Mesenchymal stem cell (in vitro differentiated cells and primary cell): ENCODE measurements around the gene AQP10.

Experiments used
- DNase-seq: peaks from one replicate; pipeline ENCODE4 v3.0.0-alpha.2; 2013
- H2AFZ ChIP-seq: one replicate; pipeline ENCODE4 v1.6.1; 2013; ENCODE audit warnings: low read depth, mild to moderate bottlenecking, control low read depth, inconsistent platforms, low read length, moderate library complexity
- H2AK5ac ChIP-seq: 2 replicates; pipeline ENCODE4 v1.6.1; 2013; ENCODE audit warnings: low read length, moderate library complexity, mild to moderate bottlenecking, inconsistent platforms; ENCODE audit not compliant: severe bottlenecking
- H2BK120ac ChIP-seq: one replicate; pipeline ENCODE4 v1.6.1; 2013; ENCODE audit warnings: low read depth, mild to moderate bottlenecking, inconsistent platforms, low read length, moderate library complexity
- H2BK12ac ChIP-seq, 2 experiments: one replicate each; pipeline ENCODE4 v1.6.1; 2013; ENCODE audit warnings: inconsistent platforms in 2 of 2, low read length in 2 of 2, mild to moderate bottlenecking in 2 of 2, moderate library complexity in 2 of 2, control low read depth in 1 of 2
- H2BK15ac ChIP-seq: one replicate; pipeline ENCODE4 v1.6.1; 2013; ENCODE audit warnings: mild to moderate bottlenecking, low read depth, inconsistent platforms; ENCODE audit not compliant: poor library complexity, severe bottlenecking
- H2BK5ac ChIP-seq: 2 replicates; pipeline ENCODE4 v1.6.1; 2013; ENCODE audit warnings: low read depth, mild to moderate bottlenecking, low read length, control low read depth, inconsistent platforms; ENCODE audit not compliant: poor library complexity, severe bottlenecking
- H3K14ac ChIP-seq, 2 experiments: one replicate each; pipeline ENCODE4 v1.6.1; 2013; ENCODE audit warnings: inconsistent platforms in 2 of 2, low read length in 2 of 2, control low read depth in 1 of 2, mild to moderate bottlenecking in 1 of 2, moderate library complexity in 1 of 2
- H3K18ac ChIP-seq, 2 experiments: one replicate each; pipeline ENCODE4 v1.6.1; 2013; ENCODE audit warnings: inconsistent platforms in 2 of 2, low read length in 2 of 2, control low read depth in 1 of 2, low read depth in 1 of 2, mild to moderate bottlenecking in 1 of 2
- H3K23ac ChIP-seq, 2 experiments: one replicate each; pipeline ENCODE4 v1.6.1; 2013; ENCODE audit warnings: inconsistent platforms in 2 of 2, low read length in 2 of 2, mild to moderate bottlenecking in 2 of 2, moderate library complexity in 2 of 2, control low read depth in 1 of 2
- H3K27ac ChIP-seq: 2 replicates; pipeline ENCODE4 v1.5.1; 2013; ENCODE audit warnings: mild to moderate bottlenecking, moderate library complexity, low read length, control low read depth, inconsistent platforms; ENCODE audit not compliant: poor library complexity, severe bottlenecking
- H3K27me3 ChIP-seq, 2 experiments: 2 replicates each; pipeline versions ENCODE4 v1.6.1 to v1.7.0; 2013; ENCODE audit warnings: low read length in 2 of 2, mild to moderate bottlenecking in 2 of 2, moderate library complexity in 2 of 2, control low read depth in 1 of 2, inconsistent platforms in 1 of 2; ENCODE audit not compliant: control insufficient read depth in 1 of 2, insufficient read depth in 1 of 2
- H3K36me3 ChIP-seq, 2 experiments: 2 replicates each; pipeline versions ENCODE4 v1.6.1 to v1.7.0; 2013; ENCODE audit warnings: low read length in 2 of 2, control low read depth in 1 of 2, inconsistent platforms in 1 of 2, low read depth in 1 of 2, mild to moderate bottlenecking in 1 of 2; ENCODE audit not compliant: insufficient read depth in 2 of 2, control insufficient read depth in 1 of 2
- H3K4ac ChIP-seq, 2 experiments: one replicate each; pipeline ENCODE4 v1.6.1; 2013; ENCODE audit warnings: inconsistent platforms in 2 of 2, low read length in 2 of 2, mild to moderate bottlenecking in 2 of 2, moderate library complexity in 2 of 2, control low read depth in 1 of 2, low read depth in 1 of 2
- H3K4me1 ChIP-seq: 2 replicates; pipeline ENCODE4 v1.6.1; 2013; ENCODE audit warnings: low read depth, low read length, control low read depth; ENCODE audit not compliant: control insufficient read depth, insufficient read depth
- H3K4me2 ChIP-seq: 2 replicates; pipeline ENCODE4 v1.6.1; 2013; ENCODE audit warnings: low read length, mild to moderate bottlenecking, inconsistent platforms; ENCODE audit not compliant: poor library complexity, severe bottlenecking
- H3K4me3 ChIP-seq, 2 experiments: 2 replicates each; pipeline versions ENCODE4 v1.5.1 to v1.7.0; 2013; ENCODE audit warnings: low read length in 2 of 2, mild to moderate bottlenecking in 2 of 2, control low read depth in 1 of 2, low read depth in 1 of 2; ENCODE audit not compliant: insufficient read depth in 1 of 2
- H3K79me1 ChIP-seq: replicated peaks from 2 replicates; pipeline ENCODE4 v1.6.1; 2013; ENCODE audit warnings: mild to moderate bottlenecking, control low read depth, low read length, inconsistent platforms; ENCODE audit not compliant: poor library complexity, severe bottlenecking
- H3K9ac ChIP-seq: 2 replicates; pipeline ENCODE4 v1.7.0; 2013; ENCODE audit warnings: mild to moderate bottlenecking, low read length, moderate library complexity
- H3K9me3 ChIP-seq: 2 replicates; pipeline ENCODE4 v1.7.0; 2013; ENCODE audit warnings: mild to moderate bottlenecking, low read length; ENCODE audit not compliant: control insufficient read depth
- H4K8ac ChIP-seq: one replicate; pipeline ENCODE4 v1.6.1; 2013; ENCODE audit warnings: inconsistent platforms, mild to moderate bottlenecking, low read length, moderate library complexity
- H4K91ac ChIP-seq: one replicate; pipeline ENCODE4 v1.6.1; 2013; ENCODE audit warnings: mild to moderate bottlenecking, low read length, inconsistent platforms
- WGBS: methylation state at CpG from one replicate; pipeline ENCODE4 v1.1.7; 2013; ENCODE audit warnings: mixed read lengths; 5-methylcytosine and 5-hydroxymethylcytosine counted together

The AQP10 gene

GRCh38 chr1:154350383-154350782 lies 29.5 kb downstream of the AQP10 start:
- H4K8ac ChIP-seq, result no peak overlapping the region
- H2AK5ac ChIP-seq, result no peak overlapping the region
- H3K36me3 ChIP-seq, result peaks cover 41 to 48% of the 10 kb centered on the region in 2 experiments
- H2BK120ac ChIP-seq, result no peak overlapping the region
- no peak overlapping the region for H3K4ac ChIP-seq
- no peaks in the 10 kb centered on the region for H3K27me3 ChIP-seq
- H3K18ac ChIP-seq, result no peak overlapping the region
- H3K4me2 ChIP-seq, result no peak overlapping the region
- no peak overlapping the region for H4K91ac ChIP-seq
- no peak overlapping the region for H2BK12ac ChIP-seq
- no peak overlapping the region for H3K14ac ChIP-seq
- no peak overlapping the region for H3K27ac ChIP-seq
- no peak overlapping the region for H3K4me3 ChIP-seq
- 100% methylated on average over 4 of the region's 4 CpGs for WGBS
- DNase-seq, result no peak
- peaks cover 13% of the 10 kb centered on the region for H3K4me1 ChIP-seq
- H2BK5ac ChIP-seq, result no peak overlapping the region
- no peaks in the 10 kb centered on the region for H3K79me1 ChIP-seq
- no peak overlapping the region for H3K9ac ChIP-seq
- no peak overlapping the region for H2BK15ac ChIP-seq
- no peak overlapping the region for H2AFZ ChIP-seq
- no peak overlapping the region for H3K23ac ChIP-seq
- H3K9me3 ChIP-seq, result no peaks in the 10 kb centered on the region

GRCh38 chr1:154351363-154352068 lies 30.6 kb downstream of the AQP10 start:
- H3K9ac ChIP-seq, result no peak overlapping the region
- H3K4ac ChIP-seq, result no peak overlapping the region
- no peaks in the 10 kb centered on the region for H3K9me3 ChIP-seq
- no peak overlapping the region for H3K18ac ChIP-seq
- peaks cover 0 to 2% of the 10 kb centered on the region in 2 experiments for H3K27me3 ChIP-seq
- H2BK15ac ChIP-seq, result no peak overlapping the region
- H3K14ac ChIP-seq, result no peak overlapping the region
- no peaks in the 10 kb centered on the region for H3K79me1 ChIP-seq
- no peak overlapping the region for H2BK12ac ChIP-seq
- H4K8ac ChIP-seq, result no peak overlapping the region
- no peak overlapping the region for H3K27ac ChIP-seq
- 94% methylated on average over 11 of the region's 14 CpGs for WGBS
- H3K4me2 ChIP-seq, result no peak overlapping the region
- H4K91ac ChIP-seq, result no peak overlapping the region
- no peak overlapping the region for H2BK120ac ChIP-seq
- no peak overlapping the region for H2BK5ac ChIP-seq
- no peak for DNase-seq
- peaks cover 31 to 36% of the 10 kb centered on the region in 2 experiments for H3K36me3 ChIP-seq
- H3K23ac ChIP-seq, result no peak overlapping the region
- no peak overlapping the region for H2AFZ ChIP-seq
- H3K4me3 ChIP-seq, result no peak overlapping the region
- H2AK5ac ChIP-seq, result no peak overlapping the region
- peaks cover 13% of the 10 kb centered on the region for H3K4me1 ChIP-seq

GRCh38 chr1:154352245-154352580 lies 31.3 kb downstream of the AQP10 start:
- Histone ChIP-seq H3K9ac (peak overlapping the region; percentile 69), H3K36me3 (peaks cover 24 to 30% of the 10 kb centered on the region in 2 experiments), H3K14ac (no peak overlapping the region), H3K9me3 (no peaks in the 10 kb centered on the region), H3K23ac (peak overlapping the region in 1 of 2 experiments; percentile 92), H2BK120ac (peak overlapping the region; percentile 37), H3K4ac (peak overlapping the region in 1 of 2 experiments; percentile 7), H4K8ac (no peak overlapping the region), H3K4me2 (peak overlapping the region; percentile 66), H3K18ac (peak overlapping the region; percentile 28 to 49), H3K27ac (no peak overlapping the region), H2BK15ac (no peak overlapping the region), H2BK5ac (no peak overlapping the region), H3K4me1 (peaks cover 13% of the 10 kb centered on the region), H3K79me1 (no peaks in the 10 kb centered on the region), H3K27me3 (peaks cover 0 to 3% of the 10 kb centered on the region in 2 experiments), H2AFZ (peak overlapping the region; percentile 54), H2BK12ac (peak overlapping the region in 1 of 2 experiments; percentile 55), H3K4me3 (peak overlapping the region in 1 of 2 experiments; percentile 72), H4K91ac (no peak overlapping the region), H2AK5ac (peak overlapping the region; percentile 40)
- WGBS, result 16% methylated on average over 9 of the region's 9 CpGs
- DNase-seq, result peak; percentile 1

GRCh38 chr1:154352581-154353459 lies 31.9 kb downstream of the AQP10 start:
- no peak overlapping the region for H3K23ac ChIP-seq
- H2AFZ ChIP-seq, result peak overlapping the region; percentile 54
- peaks cover 13% of the 10 kb centered on the region for H3K4me1 ChIP-seq
- peak overlapping the region in 1 of 2 experiments; percentile 5 for H3K4ac ChIP-seq
- peak overlapping the region; percentile 45 to 72 for H3K4me3 ChIP-seq
- peaks cover 0 to 3% of the 10 kb centered on the region in 2 experiments for H3K27me3 ChIP-seq
- peak; percentile 70 for DNase-seq
- H3K36me3 ChIP-seq, result peaks cover 23 to 26% of the 10 kb centered on the region in 2 experiments
- peak overlapping the region; percentile 69 for H3K9ac ChIP-seq
- H2AK5ac ChIP-seq, result peak overlapping the region; percentile 40
- H3K14ac ChIP-seq, result peak overlapping the region in 1 of 2 experiments; percentile 14
- no peaks in the 10 kb centered on the region for H3K9me3 ChIP-seq
- no peak overlapping the region for H3K27ac ChIP-seq
- WGBS, result 2% methylated on average over 41 of the region's 41 CpGs
- H4K8ac ChIP-seq, result peak overlapping the region; percentile 69
- H3K4me2 ChIP-seq, result peak overlapping the region; percentile 66
- H4K91ac ChIP-seq, result no peak overlapping the region
- no peaks in the 10 kb centered on the region for H3K79me1 ChIP-seq
- H2BK12ac ChIP-seq, result peak overlapping the region; percentile 49 to 62
- H2BK120ac ChIP-seq, result peak overlapping the region; percentile 37
- no peak overlapping the region for H2BK5ac ChIP-seq
- no peak overlapping the region for H2BK15ac ChIP-seq
- H3K18ac ChIP-seq, result peak overlapping the region; percentile 49 to 52
